Measurements from ENCODE around the gene PRDM16.

GRCh38 chr1:3274972-3275371 is 206.0 kb downstream of the PRDM16 start:
- TF ChIP-seq TEAD4 (IDR thresholded peaks at IDR 0.05; ENCODE audit: borderline replicate concordance, insufficient read depth) (no peak), CTCF (IDR thresholded peaks at IDR 0.05) (no peak), EP300 (IDR thresholded peaks at IDR 0.05; ENCODE audit: borderline replicate concordance in 1 of 2, low read depth in 1 of 2, low read length in 1 of 2) (no peak), RAD21 (IDR thresholded peaks at IDR 0.05; ENCODE audit: low read length) (no peak), REST (IDR thresholded peaks at IDR 0.05; ENCODE audit: low read depth, low read length) (no peak), RFX5 (IDR thresholded peaks at IDR 0.05; ENCODE audit: low read length) (no peak)

Measured in SK-N-SH (cell line).